SK-N-SH (cell line): ENCODE measurements around the gene MRPS12. TPM values are rescaled to one million over a fixed set of nuclear protein-coding genes. Genes with fewer than 3 reads are reported as not detected.

Source experiments
- CTCF ChIA-PET: fragments of 300-600, 350-600 bp; formaldehyde crosslinking; extraction: SDS; loops from one replicate; lab custom pipeline; 2021; lab: Yijun Ruan, JAX
- POLR2A ChIA-PET: fragments of 350-600 bp; sonication (Branson Sonifier 250); formaldehyde crosslinking; extraction: SDS; loops from one replicate; lab custom pipeline; 2020; ENCODE audit warnings: antibody characterized with exemption, inconsistent platforms; lab: Yijun Ruan, JAX
- DNase-seq: peaks from one replicate; pipeline ENCODE4 v3.0.0; 2012
- H2AFZ ChIP-seq: fragments of 200-600 bp; sonication (generic); 2 replicates; pipeline ENCODE4 v1.8.1; 2016; ENCODE audit warnings: antibody characterized with exemption, mild to moderate bottlenecking, low read depth
- H3F3A ChIP-seq: fragments of 200-600 bp; sonication (generic); replicated peaks from 2 replicates; pipeline ENCODE3; 2016; ENCODE audit warnings: antibody characterized with exemption, mild to moderate bottlenecking; ENCODE audit not compliant: insufficient read depth
- H3K27ac ChIP-seq, 2 experiments: fragments of 200-500 bp in 1 of 2; fragments of 200-600 bp in 1 of 2; sonication (Bioruptor generic) in 1 of 2; sonication (generic), shearing (Covaris generic) in 1 of 2; 2 replicates each; pipeline versions ENCODE4 v1.5.1 to v1.6.1; 2014 to 2016; ENCODE audit warnings: low read depth in 2 of 2, inconsistent platforms in 1 of 2, low read length in 1 of 2, mild to moderate bottlenecking in 1 of 2, mixed read lengths in 1 of 2
- H3K27me3 ChIP-seq: fragments of 200-600 bp; sonication (generic), shearing (Covaris generic); 2 replicates; pipeline ENCODE4 v1.6.1; 2016; ENCODE audit warnings: mixed run types; ENCODE audit not compliant: insufficient read depth
- H3K36me3 ChIP-seq, 2 experiments: fragments of 200-500 bp in 1 of 2; fragments of 200-600 bp in 1 of 2; sonication (Bioruptor generic) in 1 of 2; sonication (generic) in 1 of 2; replicated peaks in 1 of 2; 2 replicates each; pipeline versions ENCODE3 to v1.5.1; 2014 to 2016; ENCODE audit warnings: low read length in 1 of 2, mild to moderate bottlenecking in 1 of 2; ENCODE audit not compliant: insufficient read depth in 2 of 2, control insufficient read depth in 1 of 2
- H3K4me1 ChIP-seq, 2 experiments: fragments of 200-500 bp in 1 of 2; fragments of 200-600 bp in 1 of 2; sonication (Bioruptor generic) in 1 of 2; sonication (generic), shearing (Covaris generic) in 1 of 2; 2 replicates each; pipeline versions ENCODE4 v1.5.1 to v1.6.1; 2014 to 2016; ENCODE audit warnings: low read depth in 1 of 2, low read length in 1 of 2, mixed run types in 1 of 2; ENCODE audit not compliant: insufficient read depth in 2 of 2, control insufficient read depth in 1 of 2
- H3K4me2 ChIP-seq: fragments of 200-600 bp; sonication (generic), shearing (Covaris generic); 2 replicates; pipeline ENCODE4 v1.6.1; 2017; ENCODE audit warnings: mixed run types
- H3K4me3 ChIP-seq, 2 experiments: fragments of 200-500 bp in 1 of 2; fragments of 200-600 bp in 1 of 2; sonication (Bioruptor generic) in 1 of 2; sonication (generic), shearing (Covaris generic) in 1 of 2; 2 replicates each; pipeline versions ENCODE4 v1.5.1 to v1.8.1; 2014 to 2016; ENCODE audit warnings: low read depth in 2 of 2, inconsistent platforms in 1 of 2, low read length in 1 of 2, mild to moderate bottlenecking in 1 of 2, mixed read lengths in 1 of 2, moderate library complexity in 1 of 2
- H3K79me2 ChIP-seq: fragments of 200-600 bp; sonication (generic); 2 replicates; pipeline ENCODE4 v1.8.1; 2017; ENCODE audit warnings: mild to moderate bottlenecking; ENCODE audit not compliant: insufficient read depth
- H3K9ac ChIP-seq: fragments of 200-600 bp; sonication (generic); 2 replicates; pipeline ENCODE4 v1.6.1; 2017; ENCODE audit warnings: mixed run types
- H3K9me2 ChIP-seq: fragments of 200-600 bp; sonication (generic); 2 replicates; pipeline ENCODE4 v1.6.1; 2017; ENCODE audit warnings: mixed run types
- H3K9me3 ChIP-seq: fragments of 200-600 bp; sonication (generic); 2 replicates; pipeline ENCODE4 v1.6.1; 2017; ENCODE audit warnings: mixed run types, mild to moderate bottlenecking, moderate library complexity
- H4K20me1 ChIP-seq: fragments of 200-600 bp; sonication (generic); 2 replicates; pipeline ENCODE4 v1.6.1; 2017; ENCODE audit warnings: mild to moderate bottlenecking, mixed run types; ENCODE audit not compliant: insufficient read depth
- CHD2 ChIP-seq: fragments of 150-350 bp; IDR thresholded peaks from 2 replicates; pipeline ENCODE4 v1.6.1; 2018; ENCODE audit warnings: low read length; ENCODE audit not compliant: partially characterized antibody
- GABPA ChIP-seq: IDR thresholded peaks from 2 replicates; pipeline ENCODE4 v1.4.0; 2012; ENCODE audit warnings: low read depth, mild to moderate bottlenecking
- IRF3 ChIP-seq: fragments of 150-350 bp; IDR thresholded peaks from 2 replicates; pipeline ENCODE4 v1.6.1; 2016; ENCODE audit warnings: mild to moderate bottlenecking, low read depth, low read length
- MXI1 ChIP-seq: IDR thresholded peaks from 2 replicates; pipeline ENCODE4 v1.6.1; 2012; ENCODE audit warnings: mild to moderate bottlenecking, low read depth, low read length, improper control_type of control experiment
- REST ChIP-seq: IDR thresholded peaks from 2 replicates; pipeline ENCODE4 v1.6.1; 2012; ENCODE audit warnings: mild to moderate bottlenecking, low read depth, low read length, moderate library complexity
- RFX5 ChIP-seq: IDR thresholded peaks from 2 replicates; pipeline ENCODE4 v1.6.1; 2012; ENCODE audit warnings: mild to moderate bottlenecking, improper control_type of control experiment, low read length
- SIN3A ChIP-seq: IDR thresholded peaks from 2 replicates; pipeline ENCODE4 v1.6.1; 2012; ENCODE audit warnings: low read depth, mild to moderate bottlenecking, low read length, moderate library complexity, borderline replicate concordance
- TEAD4 ChIP-seq: IDR thresholded peaks from 2 replicates; pipeline ENCODE4 v1.4.0; 2012; ENCODE audit warnings: mild to moderate bottlenecking, borderline replicate concordance; ENCODE audit not compliant: insufficient read depth
- USF1 ChIP-seq: IDR thresholded peaks from 2 replicates; pipeline ENCODE4 v1.4.0; 2012; ENCODE audit warnings: low read depth, borderline replicate concordance
- YY1 ChIP-seq: IDR thresholded peaks from 2 replicates; pipeline ENCODE4 v1.4.0; 2012; ENCODE audit warnings: low read depth, mild to moderate bottlenecking
- WGBS: methylation state at CpG from one replicate; pipeline ENCODE4 v1.1.6; 2017; ENCODE audit warnings: low lambda C conversion rate; 5-methylcytosine and 5-hydroxymethylcytosine counted together
- polyA plus RNA-seq, 3 experiments: library from polyadenylated mRNA; depleted of rRNA; stranded (reverse); fragments of >200 nt; gene quantifications; 2 replicates each; pipeline ENCODE4 v1.2.3, GENCODE V29; 2012
- TF ChIP-seq, protein P1 (sequence below): IDR thresholded peaks from 2 replicates; pipeline ENCODE4 v1.4.0; 2012; ENCODE audit warnings: low read depth, borderline replicate concordance
- TF ChIP-seq, protein P2 (sequence below): IDR thresholded peaks from 2 replicates; pipeline ENCODE4; 2012

MRPS12 gene
- polyA plus RNA-seq, 1 of the 3 experiments (the other 2 are of a cell fraction), result 59.6 TPM

DNA sequence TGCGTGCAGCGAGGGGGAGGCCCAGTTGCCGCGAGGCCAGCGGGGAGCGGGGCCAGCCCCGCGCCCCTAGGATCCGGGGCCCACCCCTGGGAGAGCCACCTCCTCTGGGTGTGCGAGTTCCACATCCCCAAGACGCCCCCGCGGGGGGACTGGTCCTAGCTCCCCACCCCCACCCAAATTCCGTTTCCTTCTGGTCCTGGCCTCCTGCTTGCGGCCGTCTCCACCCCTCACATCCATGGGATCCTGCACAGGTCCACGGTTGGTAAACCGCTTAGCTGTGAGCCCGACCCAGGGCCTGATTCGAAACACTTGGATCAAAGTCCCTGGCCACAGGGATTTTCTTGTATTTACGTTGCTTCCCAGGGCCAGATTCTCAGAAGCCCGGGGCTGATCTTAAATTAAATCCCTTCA, 45.1 kb downstream of the MRPS12 start:
- Histone ChIP-seq H2AFZ (peak overlapping the region; percentile 84), H3K9me3 (no peaks in the 10 kb centered on the region), H4K20me1 (no peaks in the 10 kb centered on the region), H3K36me3 (peaks cover 0 to 7% of the 10 kb centered on the region in 2 experiments), H3K4me1 (peaks cover 6 to 14% of the 10 kb centered on the region in 2 experiments), H3K4me2 (peak overlapping the region; percentile 97), H3K4me3 (peak overlapping the region; percentile 64 to 81), H3K9me2 (no peaks in the 10 kb centered on the region), H3K79me2 (peaks cover 46% of the 10 kb centered on the region), H3K27me3 (no peaks in the 10 kb centered on the region), H3F3A (peaks cover 22% of the 10 kb centered on the region), H3K27ac (peak overlapping the region; percentile 72 to 86), H3K9ac (peak overlapping the region; percentile 85)
- 3% methylated on average over 9 of the region's 22 CpGs for WGBS
- CTCF ChIA-PET, result interaction anchor here (0.6 to 3.3 kb wide), 20 partner anchors 9 to 461 kb away, joined by 3 to 34 read pairs (median 4); partner anchors contain the start of genes ACP7, MRPS12 and SARS2
- POLR2A ChIA-PET, result interaction anchor here (0.6 to 1.1 kb wide), 5 partner anchors 11 to 588 kb away, joined by 3 read pairs; partner anchors contain the start of genes GGN, MRPS12 and SARS2
- TF ChIP-seq, protein P1, sequence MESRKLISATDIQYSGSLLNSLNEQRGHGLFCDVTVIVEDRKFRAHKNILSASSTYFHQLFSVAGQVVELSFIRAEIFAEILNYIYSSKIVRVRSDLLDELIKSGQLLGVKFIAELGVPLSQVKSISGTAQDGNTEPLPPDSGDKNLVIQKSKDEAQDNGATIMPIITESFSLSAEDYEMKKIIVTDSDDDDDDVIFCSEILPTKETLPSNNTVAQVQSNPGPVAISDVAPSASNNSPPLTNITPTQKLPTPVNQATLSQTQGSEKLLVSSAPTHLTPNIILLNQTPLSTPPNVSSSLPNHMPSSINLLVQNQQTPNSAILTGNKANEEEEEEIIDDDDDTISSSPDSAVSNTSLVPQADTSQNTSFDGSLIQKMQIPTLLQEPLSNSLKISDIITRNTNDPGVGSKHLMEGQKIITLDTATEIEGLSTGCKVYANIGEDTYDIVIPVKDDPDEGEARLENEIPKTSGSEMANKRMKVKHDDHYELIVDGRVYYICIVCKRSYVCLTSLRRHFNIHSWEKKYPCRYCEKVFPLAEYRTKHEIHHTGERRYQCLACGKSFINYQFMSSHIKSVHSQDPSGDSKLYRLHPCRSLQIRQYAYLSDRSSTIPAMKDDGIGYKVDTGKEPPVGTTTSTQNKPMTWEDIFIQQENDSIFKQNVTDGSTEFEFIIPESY, result no peak
- no peak for TF ChIP-seq SIN3A
- TF ChIP-seq CHD2, result peak; percentile 13
- no peak for TF ChIP-seq GABPA
- no peak for TF ChIP-seq REST
- TF ChIP-seq, protein P2, sequence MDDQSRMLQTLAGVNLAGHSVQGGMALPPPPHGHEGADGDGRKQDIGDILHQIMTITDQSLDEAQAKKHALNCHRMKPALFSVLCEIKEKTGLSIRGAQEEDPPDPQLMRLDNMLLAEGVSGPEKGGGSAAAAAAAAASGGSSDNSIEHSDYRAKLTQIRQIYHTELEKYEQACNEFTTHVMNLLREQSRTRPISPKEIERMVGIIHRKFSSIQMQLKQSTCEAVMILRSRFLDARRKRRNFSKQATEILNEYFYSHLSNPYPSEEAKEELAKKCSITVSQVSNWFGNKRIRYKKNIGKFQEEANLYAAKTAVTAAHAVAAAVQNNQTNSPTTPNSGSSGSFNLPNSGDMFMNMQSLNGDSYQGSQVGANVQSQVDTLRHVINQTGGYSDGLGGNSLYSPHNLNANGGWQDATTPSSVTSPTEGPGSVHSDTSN, result no peak
- DNase-seq, result no peak

DNA sequence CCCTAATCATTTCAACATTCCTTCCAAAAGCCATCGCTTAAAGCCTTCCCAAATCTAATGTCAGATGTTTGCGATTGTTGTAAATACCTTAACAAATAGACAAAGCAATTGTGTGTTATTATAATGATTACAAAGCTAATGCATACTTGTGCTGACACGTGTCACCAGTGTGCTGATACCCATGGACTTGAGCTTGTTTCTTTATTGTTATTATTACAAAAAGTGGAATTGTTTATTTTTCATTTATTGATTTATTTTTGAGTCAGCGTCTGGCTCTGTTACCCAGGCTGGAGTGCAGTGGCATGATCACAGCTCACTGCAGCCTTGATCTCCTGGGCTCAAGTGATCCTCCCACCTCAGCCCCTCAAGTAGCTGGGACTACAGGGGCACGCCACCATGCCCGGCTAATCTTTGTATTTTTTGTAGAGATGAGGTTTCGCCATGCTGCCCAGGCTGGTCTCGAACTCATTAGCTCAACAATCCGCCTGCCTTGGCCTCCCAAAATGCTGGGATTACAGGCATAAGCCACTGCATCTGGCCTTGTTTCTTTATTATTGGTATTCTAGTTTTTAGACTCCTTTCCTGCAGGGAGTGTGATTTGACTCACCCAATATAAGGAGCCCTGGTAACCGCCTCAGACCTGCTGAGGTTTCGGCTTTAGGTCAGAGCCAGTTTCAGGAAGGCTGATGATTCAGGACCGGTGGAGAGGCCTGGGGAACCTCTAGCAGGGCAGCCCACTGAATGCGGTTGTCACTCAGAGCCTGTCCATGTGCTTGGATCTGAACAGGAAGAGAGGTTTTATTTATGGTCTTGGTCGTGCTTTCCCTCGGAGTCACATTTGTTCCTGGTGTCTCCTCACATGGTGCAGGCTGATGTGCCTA, 46.9 kb downstream of the MRPS12 start:
- H3K27ac ChIP-seq, result no peak overlapping the region
- 85% methylated on average over 15 of the region's 15 CpGs for WGBS
- H3F3A ChIP-seq, result peaks cover 22% of the 10 kb centered on the region
- H2AFZ ChIP-seq, result no peak overlapping the region
- H3K4me1 ChIP-seq, result peaks cover 6 to 14% of the 10 kb centered on the region in 2 experiments
- peaks cover 27% of the 10 kb centered on the region for H3K79me2 ChIP-seq
- H3K27me3 ChIP-seq, result no peaks in the 10 kb centered on the region
- H3K9me2 ChIP-seq, result no peaks in the 10 kb centered on the region
- ChIA-PET POLR2A (no interaction called here), CTCF (interaction anchor here (0.9 to 3.3 kb wide), 9 partner anchors 8 to 254 kb away, joined by 3 to 21 read pairs (median 4); no protein-coding TSS in a partner anchor)
- no peaks in the 10 kb centered on the region for H4K20me1 ChIP-seq
- H3K9ac ChIP-seq, result no peak overlapping the region
- no peak overlapping the region for H3K4me2 ChIP-seq
- H3K9me3 ChIP-seq, result no peaks in the 10 kb centered on the region
- no peak for DNase-seq
- no peaks in the 10 kb centered on the region for H3K36me3 ChIP-seq
- no peak overlapping the region for H3K4me3 ChIP-seq
- TF ChIP-seq RFX5, result no peak
- no peak for TF ChIP-seq MXI1
- TF ChIP-seq YY1, result no peak
- TF ChIP-seq IRF3, result no peak
- TF ChIP-seq TEAD4, result no peak
- no peak for TF ChIP-seq USF1
